GM21825 (cell line): ENCODE results near the gene VILL.

Experiments
- ATAC-seq: cut with Tn5 transposase; IDR thresholded peaks from one replicate; pipeline ENCODE4 v1.9.1; 2021; ENCODE audit warnings: mild to moderate bottlenecking, moderate library complexity; ENCODE audit not compliant: unreplicated experiment

VILL gene

DNA sequence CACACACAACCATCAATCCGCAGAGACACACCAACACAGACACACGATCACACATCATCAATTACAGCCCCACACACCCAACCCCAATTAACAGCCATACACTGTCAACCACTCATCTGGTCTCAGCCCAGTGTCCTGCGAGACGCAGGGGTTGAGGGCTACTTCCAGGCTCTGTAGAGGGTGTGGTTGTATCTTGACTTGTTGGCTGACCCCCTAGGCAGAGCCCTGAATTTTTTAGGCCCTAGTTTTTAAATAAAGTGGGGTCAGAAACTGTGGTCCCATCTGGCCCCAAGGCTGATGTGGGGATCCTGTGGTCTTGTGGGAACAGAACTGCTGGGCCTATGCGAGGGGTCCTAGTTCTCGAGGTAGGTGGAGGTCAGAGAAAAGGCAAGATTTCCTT is 9.2 kb downstream of the VILL start:
- ATAC-seq = no peak

DNA sequence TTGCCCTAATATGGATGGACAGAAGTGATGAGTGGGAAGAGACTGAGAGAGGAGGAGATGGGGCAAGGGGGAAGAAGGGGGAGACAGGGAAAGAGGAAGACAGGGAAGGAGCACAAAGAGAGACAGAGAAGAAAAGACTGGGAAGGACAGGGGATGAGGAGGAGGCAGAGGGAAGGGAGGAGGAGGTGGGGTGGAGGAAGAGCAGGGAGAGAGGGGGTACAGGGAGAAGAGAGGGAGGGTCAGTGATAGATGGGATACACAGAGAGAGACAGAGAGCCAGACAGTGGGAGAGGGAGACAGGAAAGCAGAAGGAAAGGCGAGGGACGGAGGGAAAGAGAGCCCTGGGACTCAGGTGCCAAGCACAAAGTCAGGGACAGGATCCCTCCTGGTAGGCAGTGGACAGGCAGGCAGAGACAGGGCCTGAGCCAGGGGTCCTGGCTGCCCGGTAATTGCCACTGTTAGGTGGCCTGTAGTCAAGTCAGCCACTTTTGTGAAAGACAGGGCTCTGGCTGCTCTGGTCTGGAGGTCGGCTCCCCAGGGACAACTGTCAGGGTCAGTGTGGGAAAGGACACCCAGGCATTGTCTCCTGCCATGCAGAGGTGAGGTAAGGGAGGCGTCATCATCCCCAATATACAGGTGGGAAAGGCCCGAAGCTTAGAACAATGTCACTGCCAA is 9.8 kb downstream of the VILL start:
- ATAC-seq = no peak

DNA sequence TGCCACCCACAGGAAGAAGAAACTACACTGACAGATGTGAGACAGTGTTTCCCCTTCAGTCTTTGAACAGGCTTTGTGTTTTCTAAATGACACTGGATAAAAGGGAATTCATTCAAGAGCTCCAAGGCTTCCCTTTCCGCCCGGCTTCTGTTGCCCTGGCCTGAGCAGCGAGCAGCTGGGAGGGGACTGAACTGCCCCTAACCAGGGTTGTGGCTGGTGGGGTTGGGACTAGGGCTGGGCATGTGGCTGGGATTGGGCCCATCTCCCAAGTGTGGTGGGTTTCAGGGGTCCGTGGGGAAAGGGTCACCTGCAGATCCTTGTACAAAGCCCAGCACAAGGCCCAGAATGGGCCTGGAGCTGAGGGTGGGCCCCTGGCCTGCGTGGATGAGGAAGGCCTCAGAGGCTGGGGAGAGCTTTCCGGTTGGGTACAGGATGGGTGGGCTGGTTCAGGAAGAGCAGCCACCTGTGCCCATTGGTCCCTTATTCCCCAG is 10.4 kb downstream of the VILL start:
- ATAC-seq = no peak

DNA sequence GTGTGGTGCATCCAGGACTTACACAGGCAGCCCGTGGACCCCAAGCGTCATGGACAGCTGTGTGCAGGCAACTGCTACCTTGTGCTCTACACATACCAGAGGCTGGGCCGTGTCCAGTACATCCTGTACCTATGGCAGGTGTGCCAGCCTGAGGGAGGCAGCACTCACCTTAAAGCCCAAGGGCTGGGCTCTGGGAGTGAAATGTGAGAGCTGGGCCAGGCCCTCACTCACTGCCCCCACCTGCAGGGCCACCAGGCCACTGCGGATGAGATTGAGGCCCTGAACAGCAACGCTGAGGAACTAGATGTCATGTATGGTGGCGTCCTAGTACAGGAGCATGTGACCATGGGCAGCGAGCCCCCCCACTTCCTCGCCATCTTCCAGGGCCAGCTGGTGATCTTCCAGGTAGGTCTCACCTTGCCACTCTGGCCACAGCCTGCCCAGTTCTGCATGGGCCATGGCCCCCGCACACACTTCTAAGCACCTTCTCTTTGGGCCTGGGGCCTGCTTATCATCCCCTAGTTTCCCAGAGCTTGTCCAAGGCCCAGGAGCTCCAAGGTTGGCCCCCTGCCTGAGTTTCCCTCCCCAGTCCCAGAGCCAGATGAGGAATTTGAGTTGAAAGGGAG is 11.0 kb downstream of the VILL start:
- no peak for ATAC-seq

DNA sequence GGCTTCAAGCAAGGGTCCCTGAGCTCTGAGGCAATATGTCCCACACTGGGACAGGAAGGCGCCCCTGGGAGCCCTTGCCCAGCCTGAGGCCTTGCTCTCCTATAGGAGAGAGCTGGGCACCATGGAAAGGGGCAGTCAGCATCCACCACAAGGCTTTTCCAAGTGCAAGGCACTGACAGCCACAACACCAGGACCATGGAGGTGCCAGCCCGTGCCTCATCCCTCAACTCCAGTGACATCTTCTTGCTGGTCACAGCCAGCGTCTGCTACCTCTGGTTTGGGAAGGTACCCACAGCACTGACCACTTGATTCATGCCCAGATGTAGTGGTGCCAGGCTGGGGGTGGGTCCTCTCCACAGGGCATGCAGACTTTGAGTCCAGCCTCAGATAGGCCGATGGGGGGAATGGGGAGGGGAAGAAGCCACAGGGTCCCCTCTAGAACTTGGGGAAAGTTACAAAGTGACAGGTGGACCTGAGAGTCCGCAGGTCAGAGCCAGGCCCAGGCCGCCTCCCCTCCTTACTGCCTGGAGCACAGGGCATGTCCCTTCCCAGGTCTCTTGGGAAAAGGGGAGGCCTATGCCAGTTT is 11.8 kb downstream of the VILL start:
- ATAC-seq = no peak

DNA sequence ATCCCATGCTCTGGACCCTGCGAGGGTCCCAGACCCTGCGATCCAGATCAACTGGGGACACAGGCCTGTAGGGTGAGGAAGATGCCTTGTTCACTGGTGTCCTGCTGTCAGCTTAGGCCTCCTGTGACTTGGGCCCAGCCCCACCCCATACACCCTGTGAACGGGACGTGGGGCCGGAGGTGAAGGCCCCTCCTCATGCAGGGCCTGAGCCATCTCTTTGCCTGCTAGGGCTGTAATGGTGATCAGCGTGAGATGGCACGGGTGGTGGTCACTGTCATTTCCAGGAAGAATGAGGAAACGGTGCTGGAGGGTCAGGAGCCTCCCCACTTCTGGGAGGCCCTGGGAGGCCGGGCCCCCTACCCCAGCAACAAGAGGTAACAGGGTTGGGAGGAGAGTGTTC is 12.4 kb downstream of the VILL start:
- ATAC-seq = no peak

DNA sequence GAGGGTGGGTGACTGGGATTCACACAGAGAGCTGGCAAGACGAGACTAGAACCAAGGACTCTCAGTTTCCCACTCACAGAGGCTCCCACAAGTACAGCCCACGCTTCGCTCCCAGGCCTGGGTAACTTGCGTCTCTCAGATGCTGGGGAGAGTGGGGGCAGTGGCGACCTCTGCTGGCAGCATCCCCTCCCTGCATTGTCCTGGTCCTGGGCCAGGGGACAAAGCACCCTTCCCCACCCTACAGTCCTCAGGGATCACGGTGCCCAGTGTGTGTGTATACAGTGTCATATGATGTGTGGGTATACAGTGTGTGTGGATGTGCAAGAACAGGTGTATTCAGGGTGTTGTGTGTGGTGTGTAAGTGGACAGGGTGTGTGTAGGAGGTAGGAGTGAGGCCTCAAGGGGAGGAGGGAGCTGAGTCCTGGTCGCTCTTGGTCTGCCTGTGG is 12.8 kb downstream of the VILL start:
- no peak for ATAC-seq

DNA sequence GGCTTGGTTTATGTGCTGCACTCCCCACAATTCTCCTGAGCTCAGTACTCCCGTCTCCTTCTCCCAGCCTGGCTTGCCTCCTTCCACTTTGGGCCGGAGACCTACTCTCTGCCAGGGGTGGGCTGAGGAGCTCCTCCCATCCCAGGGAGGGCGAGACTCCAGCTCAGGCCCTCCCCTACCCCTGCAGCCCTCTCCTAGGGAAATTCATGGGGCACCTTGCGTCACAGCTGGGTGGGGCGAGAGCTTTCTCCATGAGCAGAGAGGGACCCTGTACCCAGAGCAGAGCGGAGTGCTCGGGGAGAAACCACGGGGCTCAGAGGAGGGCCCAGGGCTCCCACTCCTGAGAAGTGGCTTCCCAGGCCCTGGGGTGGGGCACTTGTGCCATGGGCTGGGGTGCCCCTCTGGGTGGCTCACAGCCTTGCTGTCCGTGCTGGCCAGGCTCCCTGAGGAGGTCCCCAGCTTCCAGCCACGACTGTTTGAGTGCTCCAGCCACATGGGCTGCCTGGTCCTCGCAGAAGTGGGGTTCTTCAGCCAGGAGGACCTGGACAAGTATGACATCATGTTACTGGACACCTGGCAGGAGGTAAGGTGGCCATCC is 13.3 kb downstream of the VILL start:
- ATAC-seq = no peak

DNA sequence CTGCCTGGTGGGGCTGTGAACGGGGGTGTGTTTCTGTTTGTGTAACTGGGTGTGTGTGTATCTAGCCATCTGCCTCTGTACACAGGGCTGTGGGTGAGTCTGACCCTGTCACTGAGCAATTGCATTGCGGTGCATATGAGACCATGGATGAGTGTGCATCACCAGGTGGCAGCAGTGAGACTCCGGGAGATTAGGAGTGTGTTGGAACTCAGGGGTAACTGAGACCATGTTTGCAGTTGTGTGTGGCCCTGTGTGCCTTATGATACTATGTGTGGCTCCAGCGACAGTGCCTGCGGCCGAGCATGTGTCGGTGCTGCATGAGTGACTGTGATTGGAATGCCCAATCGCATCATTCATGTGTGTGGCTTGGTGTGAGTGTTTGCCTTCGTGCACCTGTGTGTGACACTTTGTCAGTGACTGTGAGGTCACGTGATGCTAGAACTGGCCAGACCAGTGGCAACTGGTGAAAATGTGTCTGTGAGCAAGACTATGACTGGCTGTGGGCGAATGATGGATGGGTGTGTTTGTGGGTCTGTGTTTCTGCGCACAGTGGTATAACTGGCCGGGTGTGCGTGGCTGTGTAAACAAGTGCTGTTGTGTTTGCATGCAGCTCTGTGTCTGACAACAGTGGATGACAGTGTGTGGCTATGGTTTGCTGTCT is 14.0 kb downstream of the VILL start:
- ATAC-seq = no peak

DNA sequence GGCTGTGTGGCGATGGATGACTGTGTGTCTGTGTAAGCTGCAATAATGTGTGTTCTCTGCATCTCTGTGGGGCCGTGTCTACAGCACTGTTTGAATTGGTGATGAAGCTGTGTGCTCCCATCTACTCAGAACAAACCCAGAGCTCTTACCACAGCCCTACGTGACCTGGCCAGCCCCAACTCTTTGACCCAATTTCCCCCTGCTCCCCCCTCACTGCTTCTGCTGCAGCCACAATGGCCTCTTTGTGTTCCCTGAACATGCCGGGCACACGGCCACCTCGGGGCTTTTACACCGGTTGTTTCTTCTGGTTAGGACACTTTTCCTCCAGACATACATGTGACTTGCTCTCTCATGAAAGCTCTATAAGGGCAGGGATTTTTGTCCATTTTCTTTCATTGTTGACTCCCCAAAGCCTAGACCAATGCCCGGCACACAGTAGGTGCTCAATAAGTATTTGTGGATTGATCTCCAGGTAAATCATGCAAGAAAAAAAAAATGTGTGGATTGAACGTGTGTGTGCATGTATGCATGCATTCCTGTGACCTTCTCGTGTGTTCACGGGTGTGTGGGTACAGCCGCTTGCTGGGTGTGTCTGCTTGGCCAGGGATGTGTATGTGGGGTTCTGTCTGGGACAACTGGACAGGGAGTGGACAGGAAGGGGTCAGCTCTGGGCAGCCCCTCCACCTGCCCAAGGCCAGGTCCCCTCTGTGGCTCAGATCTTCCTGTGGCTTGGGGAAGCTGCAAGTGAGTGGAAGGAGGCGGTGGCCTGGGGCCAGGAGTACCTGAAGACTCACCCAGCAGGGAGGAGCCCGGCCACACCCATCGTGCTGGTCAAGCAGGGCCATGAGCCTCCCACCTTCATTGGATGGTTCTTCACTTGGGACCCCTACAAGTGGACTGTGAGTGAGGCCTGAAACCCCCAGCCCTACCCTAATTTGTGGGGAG is 14.8 kb downstream of the VILL start:
- ATAC-seq = no peak

DNA sequence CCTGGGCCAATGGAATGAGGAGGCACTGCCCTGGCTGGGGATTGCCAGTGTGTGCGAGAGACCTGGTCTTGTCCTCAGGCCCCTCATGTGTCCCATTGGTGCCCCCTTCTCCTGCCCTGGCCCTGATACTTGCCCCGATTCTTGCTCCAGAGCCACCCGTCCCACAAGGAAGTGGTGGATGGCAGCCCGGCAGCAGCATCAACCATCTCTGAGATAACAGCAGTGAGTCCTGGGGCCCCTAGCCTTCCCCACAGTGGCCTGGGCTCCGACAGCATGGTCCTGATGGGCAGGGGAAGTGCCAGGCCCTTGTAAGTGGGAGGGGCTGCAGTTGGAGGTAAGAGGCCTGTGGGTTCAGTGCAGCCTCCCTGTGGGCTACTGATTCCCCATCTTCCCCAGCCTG is 15.4 kb downstream of the VILL start:
- ATAC-seq = no peak

DNA sequence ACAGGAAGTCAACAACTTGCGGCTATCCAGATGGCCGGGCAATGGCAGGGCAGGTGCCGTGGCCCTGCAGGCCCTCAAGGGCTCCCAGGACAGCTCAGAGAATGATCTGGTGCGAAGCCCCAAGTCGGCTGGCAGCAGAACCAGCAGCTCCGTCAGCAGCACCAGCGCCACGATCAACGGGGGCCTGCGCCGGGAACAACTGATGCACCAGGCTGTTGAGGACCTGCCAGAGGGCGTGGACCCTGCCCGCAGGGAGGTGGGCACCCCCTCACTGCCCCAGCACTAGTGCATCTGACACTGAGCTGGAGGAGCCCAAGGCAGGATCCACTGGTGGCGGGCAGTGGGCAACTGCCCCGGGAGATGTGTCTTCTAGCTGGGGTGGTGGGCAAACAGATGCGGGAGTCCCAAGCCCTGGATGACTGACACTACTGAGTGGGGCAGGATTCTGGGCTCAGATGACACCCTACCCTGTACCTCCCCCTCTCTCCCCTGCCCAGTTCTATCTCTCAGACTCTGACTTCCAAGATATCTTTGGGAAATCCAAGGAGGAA is 15.9 kb downstream of the VILL start:
- no peak for ATAC-seq

DNA sequence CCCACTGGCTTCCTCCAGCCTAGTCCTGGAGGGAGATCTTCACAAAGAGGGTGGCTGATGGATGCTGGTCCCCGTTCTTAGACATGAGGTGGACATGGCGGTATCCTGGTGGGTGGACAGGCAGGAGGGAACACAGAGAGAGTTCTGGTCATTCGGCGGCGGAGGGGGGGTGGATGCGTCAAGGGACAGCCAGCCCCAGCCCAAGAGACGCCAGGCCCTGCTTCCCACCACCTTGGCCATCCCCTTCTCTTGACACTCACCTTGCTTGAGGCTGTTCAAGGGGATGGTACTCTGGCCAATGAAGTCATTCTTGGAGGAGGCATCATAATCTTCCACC is 17.1 kb downstream of the VILL start:
- no peak for ATAC-seq

DNA sequence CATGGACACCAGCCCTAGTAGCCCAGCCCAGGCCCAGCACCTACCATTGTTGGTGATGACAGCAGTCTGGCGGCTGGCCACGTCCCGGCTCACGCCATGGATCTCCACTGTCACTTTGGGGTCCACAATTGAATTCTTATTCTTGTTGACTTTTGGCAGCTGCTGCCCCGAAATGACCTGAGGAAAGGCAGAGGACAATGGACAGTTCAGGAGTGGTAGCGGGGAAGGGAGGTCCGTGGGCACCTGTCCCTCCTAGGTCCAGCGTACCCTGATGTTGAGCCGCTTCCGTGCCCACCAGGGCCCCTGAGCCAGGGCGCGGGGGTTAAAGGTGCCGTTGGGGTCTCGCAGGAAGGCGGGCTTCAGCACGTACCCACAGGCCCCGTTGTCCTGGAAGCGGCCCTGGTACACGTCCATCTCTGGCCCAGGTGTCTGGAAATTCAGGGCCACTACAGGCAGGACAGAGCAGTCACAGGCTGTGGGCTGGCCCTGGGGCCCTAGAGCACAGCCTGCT is 17.7 kb downstream of the VILL start:
- no peak for ATAC-seq

DNA sequence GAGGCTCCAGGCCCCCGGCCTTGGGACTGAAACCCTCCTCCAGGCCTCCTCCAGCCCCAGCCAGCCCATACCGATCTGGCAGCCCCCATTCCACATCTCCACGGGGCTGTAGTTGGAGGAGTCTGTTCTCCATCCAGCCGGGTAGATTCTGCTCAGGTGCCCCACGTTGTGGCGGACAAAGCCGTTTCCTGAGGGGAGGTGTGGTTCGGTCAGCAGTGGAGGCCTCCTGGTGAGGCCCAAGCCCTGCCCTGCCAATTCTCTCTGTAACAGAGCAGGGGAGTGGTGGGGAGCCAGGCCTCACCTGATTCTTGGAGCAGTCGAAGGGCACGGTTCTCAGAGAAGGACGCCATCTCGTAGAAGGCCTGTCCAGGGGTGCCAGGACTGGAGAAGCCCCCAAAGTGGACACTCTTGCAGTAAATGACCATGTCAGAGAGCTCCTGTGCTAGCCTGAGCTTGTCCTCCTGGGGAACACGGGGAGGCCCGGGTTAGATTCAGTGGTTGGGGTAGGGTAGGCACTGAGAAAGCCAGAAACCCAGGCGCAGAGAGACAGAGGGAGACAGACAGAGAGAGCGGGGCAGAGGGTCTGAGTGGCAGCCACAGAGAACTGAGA is 18.5 kb downstream of the VILL start:
- no peak for ATAC-seq

DNA sequence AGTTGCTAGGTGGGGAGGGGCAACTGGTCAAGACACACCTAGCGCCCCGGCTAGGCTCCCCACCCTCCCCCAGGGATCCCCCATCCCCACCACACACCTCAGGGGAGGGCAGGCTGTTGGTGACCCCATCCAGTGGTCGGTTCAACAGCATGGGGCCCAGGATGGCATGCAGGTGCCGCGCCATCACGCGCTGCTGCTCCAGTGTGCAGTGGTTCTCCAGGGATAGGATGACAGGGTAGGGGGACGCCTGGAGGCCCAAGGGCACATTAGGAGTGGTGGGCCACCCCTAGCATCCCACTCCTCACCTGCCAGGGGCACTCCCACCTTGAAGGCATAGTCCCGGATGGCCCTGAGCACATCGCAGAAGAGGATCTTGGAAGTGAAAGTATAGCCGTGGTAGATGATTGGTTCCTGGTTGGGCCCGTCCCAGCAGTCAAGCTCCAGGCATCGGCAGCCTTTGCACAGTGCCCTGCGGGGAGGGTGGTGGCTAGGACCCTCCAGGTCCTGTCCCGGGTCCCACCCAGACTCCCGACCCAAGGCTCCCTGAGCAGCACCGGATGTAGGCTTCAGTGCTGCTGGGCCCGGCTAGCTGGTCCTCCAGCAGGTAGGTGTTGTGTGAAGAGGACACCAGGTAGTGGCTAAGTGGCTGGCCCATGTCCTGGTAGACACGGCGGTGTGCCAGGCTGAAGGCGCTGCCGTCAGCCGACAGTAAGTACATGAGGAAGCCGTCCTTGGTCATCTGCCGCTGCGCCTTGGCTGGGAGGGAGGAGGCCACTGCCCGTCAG is 19.4 kb downstream of the VILL start:
- ATAC-seq = no peak

DNA sequence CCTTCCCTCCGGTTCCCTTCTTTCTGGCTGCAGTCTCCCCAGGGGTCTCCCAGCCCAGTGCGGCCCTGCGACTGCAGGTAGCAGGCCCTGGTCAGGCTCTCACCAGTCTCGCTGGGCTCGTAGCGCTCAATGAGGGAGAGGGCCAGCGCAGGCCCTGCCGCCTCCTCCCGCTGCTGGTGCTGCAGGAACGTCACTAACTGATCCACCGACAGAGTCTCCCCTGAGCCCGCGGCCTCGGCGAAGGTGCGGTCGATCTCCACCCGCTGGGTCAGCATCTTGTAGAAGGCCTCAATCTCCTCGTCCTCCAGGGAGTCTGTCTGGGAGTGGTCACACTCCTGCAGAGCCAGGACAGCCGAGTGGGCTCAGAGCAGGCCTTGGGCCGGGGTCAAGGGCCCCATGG is 20.5 kb downstream of the VILL start:
- no peak for ATAC-seq

DNA sequence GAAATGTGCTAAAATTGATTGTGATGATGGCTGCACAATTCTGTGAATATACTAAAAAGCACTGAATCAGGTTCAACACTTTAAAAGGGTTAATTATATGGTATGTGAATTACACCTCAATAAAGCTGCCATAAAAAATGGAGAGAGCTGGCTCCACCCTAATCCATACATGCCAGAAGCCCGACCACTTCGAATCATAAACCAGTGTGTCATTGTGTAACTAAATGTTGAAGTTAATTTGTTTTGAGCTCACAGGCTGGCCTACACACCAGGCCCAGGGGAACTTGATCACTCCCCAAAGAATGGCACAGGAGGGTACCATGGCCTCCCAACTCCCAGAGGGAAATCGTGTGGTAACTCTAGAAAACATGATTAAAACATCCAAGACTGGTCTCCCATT is 24.9 kb downstream of the VILL start:
- ATAC-seq = no peak

DNA sequence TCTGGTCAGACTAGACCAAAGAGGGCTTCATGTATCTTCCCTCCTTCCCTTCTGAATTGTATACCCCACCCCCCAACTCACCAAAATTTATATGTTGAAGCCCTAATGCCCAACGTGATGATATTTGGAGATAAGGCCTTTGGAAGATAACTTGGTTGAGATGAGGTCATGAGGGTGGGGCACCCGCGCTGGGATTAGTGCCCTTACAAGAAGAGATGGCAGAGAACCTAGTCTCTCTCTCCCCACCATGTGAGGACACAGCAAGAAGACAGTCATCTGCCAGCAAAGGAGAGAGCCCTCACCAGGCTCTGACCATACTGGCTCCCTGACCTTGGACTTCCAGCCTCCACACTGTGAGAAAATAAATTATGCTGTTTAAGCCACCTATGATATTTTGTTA is 25.4 kb downstream of the VILL start:
- ATAC-seq = no peak
